Spleen (tissue), 11 donors: ENCODE results near the gene KCTD1. TPM values are rescaled to one million over a fixed set of nuclear protein-coding genes. Genes with fewer than 3 reads are reported as not detected.

ENCODE experiments used
- DNase-seq: peaks from one replicate; pipeline ENCODE4 v3.0.0-alpha.2; 2020
- H3K27ac ChIP-seq, 8 donors: fragments of 200-600 bp; sonication (generic) in 7 of 8; 1 replicate in 4 of 8; 2 replicates in 4 of 8; pipeline versions ENCODE4 v1.5.0 to v1.8.0; 2016 to 2021; ENCODE audit warnings: inconsistent platforms in 4 of 8, mild to moderate bottlenecking in 4 of 8, moderate library complexity in 1 of 8
- H3K27me3 ChIP-seq, 7 donors: fragments of 200-600 bp; sonication (generic) in 6 of 7; replicated peaks in 1 of 7; 1 replicate in 4 of 7; 2 replicates in 3 of 7; pipeline versions ENCODE4 v1.5.0 to v1.8.0; 2016 to 2021; ENCODE audit warnings: inconsistent platforms in 3 of 7, mild to moderate bottlenecking in 1 of 7
- H3K36me3 ChIP-seq, 6 donors: fragments of 200-600 bp; sonication (generic) in 5 of 6; 1 replicate in 4 of 6; 2 replicates in 2 of 6; pipeline versions ENCODE4 v1.5.0 to v1.8.0; 2016 to 2021; ENCODE audit warnings: inconsistent platforms in 2 of 6
- H3K4me1 ChIP-seq, 6 donors: fragments of 200-600 bp; sonication (generic) in 5 of 6; 1 replicate in 3 of 6; 2 replicates in 3 of 6; pipeline versions ENCODE4 v1.5.0 to v1.8.0; 2016 to 2021; ENCODE audit warnings: inconsistent platforms in 3 of 6
- H3K4me3 ChIP-seq, 8 donors: fragments of 200-600 bp; sonication (generic) in 7 of 8; 1 replicate in 4 of 8; 2 replicates in 4 of 8; pipeline versions ENCODE4 v1.5.0 to v1.8.0; 2016 to 2021; ENCODE audit warnings: inconsistent platforms in 4 of 8, mild to moderate bottlenecking in 4 of 8, moderate library complexity in 2 of 8
- H3K9me3 ChIP-seq, 8 donors: fragments of 200-600 bp; sonication (generic) in 7 of 8; 1 replicate in 4 of 8; 2 replicates in 4 of 8; pipeline versions ENCODE4 v1.5.0 to v1.8.0; 2016 to 2021; ENCODE audit warnings: inconsistent platforms in 4 of 8
- POLR2A ChIP-seq, 3 donors: fragments of 450-650 bp; IDR thresholded peaks; one replicate each; pipeline ENCODE4 v1.5.1; 2017; ENCODE audit warnings: antibody characterized with exemption in 3 of 3, mild to moderate bottlenecking in 1 of 3
- POLR2AphosphoS5 ChIP-seq, 3 donors: sonication (generic); formaldehyde crosslinking; IDR thresholded peaks; one replicate each; pipeline ENCODE4 v1.5.1; 2017; ENCODE audit warnings: antibody characterized with exemption in 3 of 3
- WGBS, 5 donors: extraction: QIAGEN DNeasy Blood & Tissue Kit in 3 of 5; methylation state at CpG; one replicate each; pipeline versions ENCODE4 v1.1.5 to v1.1.7; 2013 to 2018; 5-methylcytosine and 5-hydroxymethylcytosine counted together
- intact Hi-C: fragments of 100-400 bp; cut with DNase I; formaldehyde crosslinking; loops from one replicate; pipeline ENCODE4 v1.15.0; 2023; ENCODE audit warnings: low total_unique reads
- polyA plus RNA-seq, 3 donors: library from polyadenylated mRNA; stranded (reverse); fragments of 200-250 nt; gene quantifications; one replicate each; pipeline ENCODE4 v1.2.1, GENCODE V29; 2013
- total RNA-seq, 7 donors: library from RNA; depleted of rRNA in 3 of 7; stranded (reverse); fragments of >200 nt in 3 of 7; fragmentation: NEBNext Ultra II Directional in 4 of 7; extraction: Animal tissue kit (Norgen Biotek cat#: 25700) in 4 of 7; gene quantifications; one replicate each; pipeline versions ENCODE4 v1.1.0 to v1.2.1, GENCODE V29; 2016 to 2021
- TF ChIP-seq, protein P1 (sequence below), 11 experiments: fragments of 200-600 bp in 7 of 11; fragments of 450-650 bp in 4 of 11; sonication (generic) in 4 of 11; IDR thresholded peaks in 8 of 11; conservative IDR thresholded peaks in 3 of 11; 1 replicate in 7 of 11; 2 replicates in 4 of 11; pipeline versions ENCODE4 v1.4.0 to v1.8.0; 2016 to 2021; ENCODE audit warnings: antibody characterized with exemption in 11 of 11, inconsistent platforms in 4 of 11, mild to moderate bottlenecking in 1 of 11
- donor health status: healthy with polysubstance abuse.
- donor health status: DM: no; HTN: no; CAD: no; lungs with moderate emphysema.
- donor health status: DM: no; HTN: no; CAD: no.
- donor health status: Bipolar disorder and iron deficiency.
- donor health status: healthy.
- donor health status: DM: no; HTN: no; CAD: no.
- donor health status: DM: yes; HTN: yes; CAD: no.

Gene KCTD1
- total and polyA plus RNA-seq, 10 donors: 1.6 to 11.8 (median 6.6) TPM

DNA sequence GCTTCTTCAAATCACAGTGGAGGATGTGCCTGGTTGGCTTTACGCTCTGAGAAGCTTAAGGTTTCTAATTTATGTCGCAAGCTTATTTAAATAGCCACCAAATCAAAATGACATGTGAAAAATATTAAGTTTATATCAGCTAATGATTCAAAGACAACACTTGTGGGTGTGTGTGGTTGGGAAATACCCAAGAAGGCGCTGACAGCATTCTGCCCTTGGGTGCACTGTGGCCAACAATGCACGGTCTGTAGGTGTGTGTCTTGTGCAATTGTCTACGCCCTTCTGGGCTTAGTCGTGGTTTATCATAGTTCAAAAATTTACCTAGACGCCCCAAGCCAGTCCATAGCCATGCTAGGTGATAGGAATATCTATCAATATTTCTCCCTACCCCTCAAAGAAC is 60.9 kb downstream of the KCTD1 start:
- H3K27me3 ChIP-seq: no peaks in the 10 kb centered on the region
- H3K9me3 ChIP-seq: no peaks in the 10 kb centered on the region
- WGBS, 5 donors: 68 to 83% (median 71%) methylated on average over 7 of the region's 7 CpGs
- H3K4me3 ChIP-seq: no peak overlapping the region
- H3K36me3 ChIP-seq: peaks cover 0 to 5% (median 0%) of the 10 kb centered on the region in 6 donors
- H3K4me1 ChIP-seq: no peaks in the 10 kb centered on the region
- no peak for TF ChIP-seq POLR2A (IDR thresholded peaks at IDR 0.05)
- TF ChIP-seq, protein P1, sequence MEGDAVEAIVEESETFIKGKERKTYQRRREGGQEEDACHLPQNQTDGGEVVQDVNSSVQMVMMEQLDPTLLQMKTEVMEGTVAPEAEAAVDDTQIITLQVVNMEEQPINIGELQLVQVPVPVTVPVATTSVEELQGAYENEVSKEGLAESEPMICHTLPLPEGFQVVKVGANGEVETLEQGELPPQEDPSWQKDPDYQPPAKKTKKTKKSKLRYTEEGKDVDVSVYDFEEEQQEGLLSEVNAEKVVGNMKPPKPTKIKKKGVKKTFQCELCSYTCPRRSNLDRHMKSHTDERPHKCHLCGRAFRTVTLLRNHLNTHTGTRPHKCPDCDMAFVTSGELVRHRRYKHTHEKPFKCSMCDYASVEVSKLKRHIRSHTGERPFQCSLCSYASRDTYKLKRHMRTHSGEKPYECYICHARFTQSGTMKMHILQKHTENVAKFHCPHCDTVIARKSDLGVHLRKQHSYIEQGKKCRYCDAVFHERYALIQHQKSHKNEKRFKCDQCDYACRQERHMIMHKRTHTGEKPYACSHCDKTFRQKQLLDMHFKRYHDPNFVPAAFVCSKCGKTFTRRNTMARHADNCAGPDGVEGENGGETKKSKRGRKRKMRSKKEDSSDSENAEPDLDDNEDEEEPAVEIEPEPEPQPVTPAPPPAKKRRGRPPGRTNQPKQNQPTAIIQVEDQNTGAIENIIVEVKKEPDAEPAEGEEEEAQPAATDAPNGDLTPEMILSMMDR (IDR thresholded peaks at IDR 0.05 in 8 of 11, conservative IDR thresholded peaks at IDR 0.05 in 3 of 11): no peak
- no peak for TF ChIP-seq POLR2AphosphoS5 (IDR thresholded peaks at IDR 0.05)
- H3K27ac ChIP-seq: no peak overlapping the region
- DNase-seq: no peak
- intact Hi-C loops: no loop called here

GRCh38 chr18:26483633-26484032 is 64.7 kb downstream of the KCTD1 start:
- no peaks in the 10 kb centered on the region for H3K27me3 ChIP-seq
- H3K27ac ChIP-seq: no peak overlapping the region
- no peaks in the 10 kb centered on the region for H3K9me3 ChIP-seq
- TF ChIP-seq, protein P1 (IDR thresholded peaks at IDR 0.05 in 8 of 11, conservative IDR thresholded peaks at IDR 0.05 in 3 of 11): no peak
- TF ChIP-seq POLR2A (IDR thresholded peaks at IDR 0.05): no peak
- no peak for TF ChIP-seq POLR2AphosphoS5 (IDR thresholded peaks at IDR 0.05)
- WGBS, 5 donors: 50 to 83% (median 63%) methylated on average over 4 of the region's 4 CpGs
- DNase-seq: no peak
- no peaks in the 10 kb centered on the region for H3K4me1 ChIP-seq
- intact Hi-C loops: no loop called here
- H3K36me3 ChIP-seq: no peaks in the 10 kb centered on the region
- no peak overlapping the region for H3K4me3 ChIP-seq

- WGBS, 5 donors: 72 to 83% (median 75%) methylated on average over 5 of the region's 5 CpGs
- Histone ChIP-seq H3K36me3 (no peaks in the 10 kb centered on the region), H3K27ac (no peak overlapping the region), H3K9me3 (no peaks in the 10 kb centered on the region), H3K27me3 (no peaks in the 10 kb centered on the region), H3K4me3 (no peak overlapping the region), H3K4me1 (no peaks in the 10 kb centered on the region)
- intact Hi-C loops: no loop called here
- TF ChIP-seq POLR2A (IDR thresholded peaks at IDR 0.05) (no peak), POLR2AphosphoS5 (IDR thresholded peaks at IDR 0.05) (no peak)
- TF ChIP-seq, protein P1 (IDR thresholded peaks at IDR 0.05 in 8 of 11, conservative IDR thresholded peaks at IDR 0.05 in 3 of 11): no peak
- DNase-seq: no peak
Measured at GRCh38 chr18:26482569-26482968, 65.8 kb downstream of the KCTD1 start.

DNA sequence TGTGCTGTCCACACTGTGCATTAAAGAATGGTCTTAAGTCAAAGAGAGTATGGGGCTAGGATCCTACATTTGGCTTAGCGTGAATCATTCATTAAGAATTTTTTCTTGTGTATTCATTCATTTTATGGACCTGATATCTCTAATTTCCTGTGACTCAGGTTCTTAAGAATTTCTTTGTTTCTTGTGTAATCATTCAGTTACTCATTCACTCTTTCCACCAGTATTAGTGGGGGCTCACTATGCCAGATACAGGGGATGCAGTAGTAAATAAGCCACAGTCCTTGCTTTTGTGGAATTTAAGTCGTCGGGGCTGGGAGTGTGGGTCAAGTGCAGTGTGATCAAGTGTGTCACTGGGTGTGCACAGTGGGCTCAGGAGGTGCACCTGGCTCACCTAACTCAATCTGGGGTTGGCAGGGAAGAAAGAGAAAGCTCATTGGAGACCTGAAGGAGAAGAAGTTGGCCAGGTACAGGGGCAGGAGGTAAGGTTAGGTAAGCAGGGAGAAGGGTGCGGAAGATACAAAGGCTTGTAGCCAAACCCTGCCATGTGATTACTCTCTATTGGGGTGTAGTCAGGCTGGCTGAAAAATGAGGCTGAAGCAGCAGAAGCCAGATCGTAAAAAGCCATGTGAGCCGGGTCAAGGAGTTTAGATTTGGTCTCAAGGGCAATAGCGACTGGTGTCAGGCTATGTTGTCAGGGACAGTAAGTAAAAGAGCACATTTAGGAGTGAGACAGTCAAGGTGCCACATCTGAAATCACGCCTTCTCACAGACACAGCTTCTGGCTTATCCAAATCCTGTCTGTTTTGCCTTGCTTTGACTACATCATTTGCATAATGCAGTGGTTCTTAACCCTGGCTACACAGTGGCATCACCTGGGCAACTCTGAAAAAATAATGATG is 67.2 kb downstream of the KCTD1 start:
- WGBS, 5 donors: 85 to 93% (median 90%) methylated on average over 8 of the region's 8 CpGs
- no peaks in the 10 kb centered on the region for H3K9me3 ChIP-seq

More for the DNA sequence above, 67.2 kb downstream of the KCTD1 start:
- Histone ChIP-seq H3K4me1 (no peaks in the 10 kb centered on the region), H3K4me3 (no peak overlapping the region), H3K36me3 (peaks cover 0 to 4% (median 0%) of the 10 kb centered on the region in 6 donors), H3K27ac (no peak overlapping the region), H3K27me3 (no peaks in the 10 kb centered on the region)
- DNase-seq: no peak
- intact Hi-C loops: no loop called here
- TF ChIP-seq, protein P1 (IDR thresholded peaks at IDR 0.05 in 8 of 11, conservative IDR thresholded peaks at IDR 0.05 in 3 of 11): no peak
- TF ChIP-seq POLR2AphosphoS5 (IDR thresholded peaks at IDR 0.05) (no peak), POLR2A (IDR thresholded peaks at IDR 0.05) (no peak)
